HPDE6-E6E7 (cell line): ENCODE data around the gene AP4S1.

Experiments
- DNase-seq: peaks from one replicate; pipeline ENCODE4 v3.0.0; 2011; ENCODE audit warnings: missing footprints; ENCODE audit errors: extremely low spot score

The AP4S1 gene

GRCh38 chr14:31137214-31137889 lies 111.9 kb downstream of the AP4S1 start:
- DNase-seq: no peak

GRCh38 chr14:31138301-31138700 lies 112.9 kb downstream of the AP4S1 start:
- no peak for DNase-seq

GRCh38 chr14:31139301-31139847 lies 113.9 kb downstream of the AP4S1 start:
- DNase-seq: no peak

GRCh38 chr14:31142455-31143087 lies 117.1 kb downstream of the AP4S1 start:
- no peak for DNase-seq
